NT2/D1 (cell line): ENCODE results near the gene OVCH2.

Experiments
- DNase-seq: peaks from one replicate; pipeline ENCODE4 v3.0.0-alpha.2; 2011; ENCODE audit warnings: low read depth, low spot score
- H3K27me3 ChIP-seq: 2 replicates; pipeline ENCODE4 v1.6.0; 2011; ENCODE audit warnings: mild to moderate bottlenecking; ENCODE audit not compliant: insufficient read length, insufficient read depth
- H3K36me3 ChIP-seq: 2 replicates; pipeline ENCODE4 v1.6.1; 2011; ENCODE audit warnings: mild to moderate bottlenecking, low read length, mixed read lengths; ENCODE audit not compliant: insufficient read depth, insufficient read length
- H3K4me1 ChIP-seq: 2 replicates; pipeline ENCODE4 v1.5.1; 2011; ENCODE audit not compliant: insufficient read depth, insufficient read length
- H3K4me3 ChIP-seq: 2 replicates; pipeline ENCODE4 v1.5.1; 2011; ENCODE audit warnings: low read depth; ENCODE audit not compliant: insufficient read length
- H3K9ac ChIP-seq: 2 replicates; pipeline ENCODE4 v1.6.0; 2011; ENCODE audit warnings: low read depth; ENCODE audit not compliant: insufficient read length
- H3K9me3 ChIP-seq: 2 replicates; pipeline ENCODE4 v1.5.1; 2011; ENCODE audit warnings: mild to moderate bottlenecking, low read length; ENCODE audit not compliant: insufficient read depth
- SUZ12 ChIP-seq: IDR thresholded peaks from 2 replicates; pipeline ENCODE4 v1.6.1; 2011; ENCODE audit not compliant: insufficient read length, insufficient read depth; ENCODE audit errors: extremely low read depth
- YY1 ChIP-seq: IDR thresholded peaks from 2 replicates; pipeline ENCODE4 v1.6.1; 2011; ENCODE audit not compliant: insufficient read length, insufficient read depth
- ZNF274 ChIP-seq: IDR thresholded peaks from 2 replicates; pipeline ENCODE4 v1.6.1; 2011; ENCODE audit warnings: mild to moderate bottlenecking, low read depth, low read length

The OVCH2 gene

GRCh38 chr11:7657306-7658025 is 48.8 kb downstream of the OVCH2 start:
- peaks cover 21% of the 10 kb centered on the region for H3K36me3 ChIP-seq

GRCh38 chr11:7656704-7657103 is 49.6 kb downstream of the OVCH2 start:
- peaks cover 26% of the 10 kb centered on the region for H3K36me3 ChIP-seq
- H3K4me1 ChIP-seq, result no peaks in the 10 kb centered on the region
- TF ChIP-seq ZNF274 (no peak), SUZ12 (no peak), YY1 (no peak)
- H3K27me3 ChIP-seq, result no peaks in the 10 kb centered on the region
- H3K4me3 ChIP-seq, result no peak overlapping the region
- H3K9me3 ChIP-seq, result no peaks in the 10 kb centered on the region
- DNase-seq, result no peak
- H3K9ac ChIP-seq, result no peak overlapping the region

More at GRCh38 chr11:7657306-7658025, 48.8 kb downstream of the OVCH2 start:
- no peak overlapping the region for H3K4me3 ChIP-seq
- H3K9ac ChIP-seq, result no peak overlapping the region
- no peak for TF ChIP-seq SUZ12
- TF ChIP-seq ZNF274, result no peak
- TF ChIP-seq YY1, result no peak
- DNase-seq, result peak; percentile 70
- H3K4me1 ChIP-seq, result no peaks in the 10 kb centered on the region
- H3K9me3 ChIP-seq, result no peaks in the 10 kb centered on the region
- H3K27me3 ChIP-seq, result no peaks in the 10 kb centered on the region

- Histone ChIP-seq H3K9ac (no peak overlapping the region), H3K4me1 (no peaks in the 10 kb centered on the region), H3K4me3 (no peak overlapping the region), H3K36me3 (peaks cover 35% of the 10 kb centered on the region), H3K27me3 (no peaks in the 10 kb centered on the region), H3K9me3 (no peaks in the 10 kb centered on the region)
- no peak for DNase-seq
- TF ChIP-seq YY1 (no peak), ZNF274 (no peak), SUZ12 (no peak)
Measured at GRCh38 chr11:7655253-7656217, 50.7 kb downstream of the OVCH2 start.

- Histone ChIP-seq H3K4me1 (no peaks in the 10 kb centered on the region), H3K9me3 (no peaks in the 10 kb centered on the region), H3K27me3 (no peaks in the 10 kb centered on the region), H3K36me3 (peaks cover 41% of the 10 kb centered on the region), H3K4me3 (no peak overlapping the region), H3K9ac (no peak overlapping the region)
- DNase-seq, result no peak
- no peak for TF ChIP-seq YY1
- TF ChIP-seq ZNF274, result no peak
- no peak for TF ChIP-seq SUZ12
Measured at GRCh38 chr11:7654195-7654705, 52.0 kb downstream of the OVCH2 start.

GRCh38 chr11:7651700-7652099 is 54.6 kb downstream of the OVCH2 start:
- H3K36me3 ChIP-seq, result peaks cover 46% of the 10 kb centered on the region

GRCh38 chr11:7651140-7651551 is 55.1 kb downstream of the OVCH2 start:
- DNase-seq, result no peak

More at GRCh38 chr11:7651700-7652099, 54.6 kb downstream of the OVCH2 start:
- Histone ChIP-seq H3K27me3 (no peaks in the 10 kb centered on the region), H3K4me3 (no peak overlapping the region), H3K9ac (no peak overlapping the region), H3K9me3 (no peaks in the 10 kb centered on the region), H3K4me1 (no peaks in the 10 kb centered on the region)
- no peak for DNase-seq
- TF ChIP-seq ZNF274 (no peak), SUZ12 (no peak), YY1 (no peak)

GRCh38 chr11:7648264-7648663 is 58.0 kb downstream of the OVCH2 start:
- H3K36me3 ChIP-seq, result peaks cover 30% of the 10 kb centered on the region
- TF ChIP-seq SUZ12 (no peak), YY1 (no peak), ZNF274 (no peak)

More at GRCh38 chr11:7651140-7651551, 55.1 kb downstream of the OVCH2 start:
- H3K4me1 ChIP-seq, result no peaks in the 10 kb centered on the region
- H3K36me3 ChIP-seq, result peaks cover 46% of the 10 kb centered on the region
- H3K9me3 ChIP-seq, result no peaks in the 10 kb centered on the region
- H3K27me3 ChIP-seq, result no peaks in the 10 kb centered on the region
- TF ChIP-seq ZNF274 (no peak), YY1 (no peak), SUZ12 (no peak)
- H3K9ac ChIP-seq, result no peak overlapping the region
- no peak overlapping the region for H3K4me3 ChIP-seq

More at GRCh38 chr11:7648264-7648663, 58.0 kb downstream of the OVCH2 start:
- H3K27me3 ChIP-seq, result no peaks in the 10 kb centered on the region
- H3K4me1 ChIP-seq, result no peaks in the 10 kb centered on the region
- H3K4me3 ChIP-seq, result no peak overlapping the region
- no peak for DNase-seq
- H3K9me3 ChIP-seq, result no peaks in the 10 kb centered on the region
- no peak overlapping the region for H3K9ac ChIP-seq
